GM18520 (cell line): ENCODE measurements around the gene DNAJC12.
"Not testable (repeated sequence)": the region's sequence is repeated elsewhere in the genome, so short reads cannot be mapped to it uniquely, and the experiment has no call there.

Experiments used
- ATAC-seq: cut with Tn5 transposase; IDR thresholded peaks from one replicate; pipeline ENCODE4 v1.9.1; 2021; ENCODE audit not compliant: unreplicated experiment

DNAJC12 gene

GRCh38 chr10:67793313-67793712, 44.7 kb downstream of the DNAJC12 start:
- ATAC-seq: no peak

- no peak for ATAC-seq
Observed at GRCh38 chr10:67792653-67793052, 45.3 kb downstream of the DNAJC12 start.

- peak; percentile 49 for ATAC-seq
Observed at GRCh38 chr10:67790534-67791408, 47.2 kb downstream of the DNAJC12 start.

- no peak for ATAC-seq
Observed at GRCh38 chr10:67789769-67790168, 48.2 kb downstream of the DNAJC12 start.

GRCh38 chr10:67788028-67788886, 49.7 kb downstream of the DNAJC12 start:
- ATAC-seq: peak; percentile 37

- no peak for ATAC-seq
Observed at GRCh38 chr10:67785098-67785497, 52.9 kb downstream of the DNAJC12 start.

GRCh38 chr10:67784474-67784873, 53.5 kb downstream of the DNAJC12 start:
- no peak for ATAC-seq

GRCh38 chr10:67783606-67784294, 54.2 kb downstream of the DNAJC12 start:
- ATAC-seq: no peak

- ATAC-seq: no peak
Observed at GRCh38 chr10:67782530-67782929, 55.5 kb downstream of the DNAJC12 start.

- peak; percentile 81 for ATAC-seq
Observed at GRCh38 chr10:67780759-67781538, 57.0 kb downstream of the DNAJC12 start.

GRCh38 chr10:67780204-67780621, 57.8 kb downstream of the DNAJC12 start:
- not testable (repeated sequence) for ATAC-seq

- ATAC-seq: peak; percentile 24
Observed at GRCh38 chr10:67779465-67780203, 58.4 kb downstream of the DNAJC12 start.

GRCh38 chr10:67776371-67776770, 61.6 kb downstream of the DNAJC12 start:
- no peak for ATAC-seq

GRCh38 chr10:67775279-67775678, 62.7 kb downstream of the DNAJC12 start:
- no peak for ATAC-seq

GRCh38 chr10:67772894-67773511, 65.0 kb downstream of the DNAJC12 start:
- ATAC-seq: peak; percentile 95

GRCh38 chr10:67772151-67772550, 65.8 kb downstream of the DNAJC12 start:
- ATAC-seq: no peak

- ATAC-seq: no peak
Observed at GRCh38 chr10:67771200-67771599, 66.8 kb downstream of the DNAJC12 start.

- ATAC-seq: peak; percentile 55
Observed at GRCh38 chr10:67770537-67770936, 67.5 kb downstream of the DNAJC12 start.

GRCh38 chr10:67767244-67767643, 70.7 kb downstream of the DNAJC12 start:
- ATAC-seq: no peak
